ACC112 (cell line): ENCODE results near the gene FGGY.
A peak's percentile ranks its signal among the peaks of the same experiment; 100 is the strongest.
"Not testable (repeated sequence)": the region's sequence is repeated elsewhere in the genome, so short reads cannot be mapped to it uniquely, and the experiment has no call there.

ENCODE experiments used
- H2AFZ ChIP-seq: fragments of 200-600 bp; sonication (generic); one replicate; pipeline ENCODE4 v1.6.0; 2017; ENCODE audit warnings: antibody characterized with exemption, low read length; ENCODE audit not compliant: unreplicated experiment
- H3K27ac ChIP-seq: fragments of 200-600 bp; sonication (generic); 2 replicates; pipeline ENCODE4 v1.5.1; 2014; ENCODE audit warnings: low read depth, mild to moderate bottlenecking, antibody characterized with exemption, low read length, moderate library complexity
- H3K27me3 ChIP-seq: fragments of 200-600 bp; sonication (generic); 2 replicates; pipeline ENCODE4 v1.6.1; 2014; ENCODE audit warnings: mild to moderate bottlenecking, antibody characterized with exemption, low read length, moderate library complexity, mixed read lengths; ENCODE audit not compliant: insufficient read depth
- H3K36me3 ChIP-seq: fragments of 200-600 bp; sonication (generic); 2 replicates; pipeline ENCODE4 v1.6.1; 2016; ENCODE audit warnings: mild to moderate bottlenecking, antibody characterized with exemption, low read length, moderate library complexity, mixed read lengths; ENCODE audit not compliant: insufficient read depth
- H3K4me1 ChIP-seq: fragments of 200-600 bp; sonication (generic); one replicate; pipeline ENCODE4 v1.6.1; 2016; ENCODE audit warnings: low read length, mixed read lengths; ENCODE audit not compliant: insufficient read depth, unreplicated experiment, control insufficient read depth
- H3K4me3 ChIP-seq: fragments of 200-600 bp; sonication (generic); 2 replicates; pipeline ENCODE4 v1.5.1; 2014; ENCODE audit warnings: mild to moderate bottlenecking, low read depth, low read length
- H3K79me2 ChIP-seq: fragments of 200-600 bp; sonication (generic); one replicate; pipeline ENCODE4 v1.6.0; 2016; ENCODE audit warnings: low read length; ENCODE audit not compliant: control insufficient read depth, unreplicated experiment, insufficient read depth

The FGGY gene

DNA sequence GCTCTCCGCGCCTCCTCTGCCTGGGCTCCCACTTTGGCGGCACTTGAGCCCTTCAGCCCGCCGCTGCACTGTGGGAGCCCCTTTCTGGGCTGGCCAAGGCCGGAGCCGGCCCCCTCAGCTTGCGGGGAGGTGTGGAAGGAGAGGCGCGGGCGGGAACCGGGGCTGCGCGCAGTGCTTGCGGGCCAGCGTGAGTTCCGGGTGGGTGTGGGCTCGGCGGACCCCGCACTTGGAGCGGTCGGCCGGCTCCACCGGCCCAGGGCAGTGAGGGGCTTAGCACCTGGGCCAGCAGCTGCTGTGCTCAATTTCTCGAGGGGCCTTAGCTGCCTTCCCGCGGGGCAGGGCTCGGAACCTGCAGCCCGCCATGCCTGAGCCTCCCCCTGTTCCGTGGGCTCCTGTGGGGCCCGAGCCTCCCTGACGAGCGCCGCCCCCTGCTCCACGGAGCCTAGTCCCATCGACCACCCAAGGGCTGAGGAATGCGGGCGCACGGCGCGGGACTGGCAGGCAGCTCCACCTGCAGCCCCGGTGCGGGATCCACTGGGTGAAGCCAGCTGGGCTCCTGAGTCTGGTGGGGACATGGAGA is 175.2 kb downstream of the FGGY start:
- H3K36me3 ChIP-seq, H3K4me1 ChIP-seq, H3K4me3 ChIP-seq, H3K27ac ChIP-seq, H3K79me2 ChIP-seq, H3K27me3 ChIP-seq, H2AFZ ChIP-seq: not testable (repeated sequence)

DNA sequence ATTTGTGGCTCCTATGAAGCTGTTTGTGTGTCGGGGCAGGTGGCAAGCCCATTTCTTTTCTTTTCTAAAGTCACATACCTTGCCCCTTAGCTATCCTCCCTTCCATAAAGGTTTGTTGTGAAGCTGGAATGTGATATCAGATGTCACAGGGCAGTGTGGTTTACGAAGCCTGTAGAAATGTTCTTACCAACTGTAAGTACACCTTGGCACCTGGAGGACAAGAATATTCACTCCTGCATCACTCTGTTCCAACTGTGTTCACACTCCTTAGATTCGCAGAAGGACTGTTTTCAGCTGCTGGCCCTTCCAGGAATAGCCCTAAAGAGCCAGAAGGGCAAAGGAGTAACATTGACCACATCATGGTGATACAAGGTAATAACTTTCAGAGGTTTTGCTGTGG is 176.9 kb downstream of the FGGY start:
- Histone ChIP-seq H3K4me3 (no peak overlapping the region), H3K4me1 (peaks cover 9% of the 10 kb centered on the region), H3K27me3 (no peaks in the 10 kb centered on the region), H3K27ac (no peak overlapping the region), H3K36me3 (no peaks in the 10 kb centered on the region), H2AFZ (no peak overlapping the region), H3K79me2 (no peaks in the 10 kb centered on the region)

DNA sequence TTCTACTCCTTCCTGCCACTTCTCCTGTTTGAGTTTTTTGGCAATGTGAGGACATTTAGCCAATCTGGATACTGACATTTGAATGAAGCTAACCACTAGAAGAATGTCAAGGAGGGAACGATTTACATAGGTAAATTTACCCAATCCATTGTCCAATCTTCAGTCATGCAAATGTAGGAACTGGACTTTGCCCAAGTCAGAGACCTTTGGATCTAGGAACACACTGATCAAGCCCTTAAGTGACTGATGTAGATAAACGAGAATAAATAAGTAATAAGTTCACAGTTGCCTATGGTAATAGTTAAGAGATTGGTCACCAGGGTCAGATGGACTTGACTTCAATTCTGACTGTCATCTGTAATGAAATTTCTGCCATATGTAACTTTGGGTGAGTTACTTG is 177.6 kb downstream of the FGGY start:
- H3K27me3 ChIP-seq: no peaks in the 10 kb centered on the region
- no peak overlapping the region for H3K4me3 ChIP-seq
- no peak overlapping the region for H3K27ac ChIP-seq
- no peak overlapping the region for H2AFZ ChIP-seq
- H3K36me3 ChIP-seq: no peaks in the 10 kb centered on the region
- no peaks in the 10 kb centered on the region for H3K79me2 ChIP-seq
- H3K4me1 ChIP-seq: peaks cover 9% of the 10 kb centered on the region

DNA sequence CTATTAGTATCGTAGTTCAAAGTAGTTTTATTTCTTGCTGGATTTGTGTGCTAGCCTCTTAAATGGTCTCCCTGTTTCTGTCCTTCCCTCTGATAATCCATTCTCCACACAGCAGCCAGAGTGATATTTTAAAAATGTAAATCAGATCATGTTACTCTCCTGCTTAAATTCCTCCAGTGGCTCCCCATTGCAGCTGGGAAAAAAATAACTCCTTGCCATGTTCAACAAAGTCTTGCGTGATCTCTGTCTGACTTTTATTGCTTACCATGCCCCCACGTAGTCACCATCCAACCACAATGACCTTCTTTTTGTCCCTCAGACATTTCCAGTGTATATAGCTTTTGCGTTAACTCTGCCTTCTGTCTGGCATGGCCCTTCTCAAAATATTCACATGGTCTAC is 178.8 kb downstream of the FGGY start:
- H3K79me2 ChIP-seq: no peaks in the 10 kb centered on the region
- H3K4me1 ChIP-seq: peaks cover 9% of the 10 kb centered on the region
- no peaks in the 10 kb centered on the region for H3K36me3 ChIP-seq
- no peaks in the 10 kb centered on the region for H3K27me3 ChIP-seq
- no peak overlapping the region for H2AFZ ChIP-seq
- no peak overlapping the region for H3K27ac ChIP-seq
- no peak overlapping the region for H3K4me3 ChIP-seq

DNA sequence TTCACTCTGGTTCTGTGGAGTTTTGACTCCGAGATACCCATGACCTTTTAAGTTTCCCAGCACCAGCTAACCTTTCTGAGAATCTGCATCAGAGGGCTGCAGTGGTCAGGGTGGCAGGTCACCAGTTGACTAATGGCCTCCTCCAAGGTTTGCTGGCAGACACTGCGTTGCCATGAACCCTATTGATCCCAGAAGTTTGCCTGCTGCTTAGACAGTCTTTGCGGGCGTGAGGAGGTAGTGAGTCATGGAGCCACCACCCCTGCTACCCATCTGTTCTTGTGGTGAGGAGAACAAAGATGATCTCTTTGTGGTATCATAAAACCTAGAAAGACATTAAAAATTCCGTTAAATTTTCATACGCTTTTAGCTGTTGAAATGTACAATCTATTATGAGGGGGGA is 180.4 kb downstream of the FGGY start:
- H3K79me2 ChIP-seq: no peaks in the 10 kb centered on the region
- no peak overlapping the region for H3K4me3 ChIP-seq
- H3K4me1 ChIP-seq: peaks cover 15% of the 10 kb centered on the region
- H2AFZ ChIP-seq: no peak overlapping the region
- H3K27me3 ChIP-seq: no peaks in the 10 kb centered on the region
- H3K27ac ChIP-seq: no peak overlapping the region
- no peaks in the 10 kb centered on the region for H3K36me3 ChIP-seq

DNA sequence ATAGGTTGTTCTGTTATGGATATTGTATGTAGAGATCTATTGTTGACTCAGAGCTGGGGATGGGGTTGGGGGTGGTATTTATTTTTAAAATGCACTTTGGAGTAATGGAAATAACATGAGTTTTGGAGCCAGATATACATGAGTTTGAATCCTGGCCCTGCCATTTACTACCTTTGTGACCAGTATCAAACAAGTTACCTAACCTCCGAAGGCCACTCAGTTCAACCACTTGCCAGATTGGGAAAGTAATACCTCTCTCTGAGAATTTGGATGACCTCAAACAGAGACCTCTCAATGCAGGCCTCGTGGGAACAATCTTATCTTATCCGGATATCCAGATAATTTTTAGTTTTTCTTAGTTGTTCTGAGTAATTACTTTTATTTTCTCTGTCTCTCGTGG is 181.0 kb downstream of the FGGY start:
- Histone ChIP-seq H3K27ac (no peak overlapping the region), H3K4me3 (no peak overlapping the region), H3K79me2 (no peaks in the 10 kb centered on the region), H3K4me1 (peaks cover 15% of the 10 kb centered on the region), H3K36me3 (no peaks in the 10 kb centered on the region), H2AFZ (no peak overlapping the region), H3K27me3 (no peaks in the 10 kb centered on the region)

DNA sequence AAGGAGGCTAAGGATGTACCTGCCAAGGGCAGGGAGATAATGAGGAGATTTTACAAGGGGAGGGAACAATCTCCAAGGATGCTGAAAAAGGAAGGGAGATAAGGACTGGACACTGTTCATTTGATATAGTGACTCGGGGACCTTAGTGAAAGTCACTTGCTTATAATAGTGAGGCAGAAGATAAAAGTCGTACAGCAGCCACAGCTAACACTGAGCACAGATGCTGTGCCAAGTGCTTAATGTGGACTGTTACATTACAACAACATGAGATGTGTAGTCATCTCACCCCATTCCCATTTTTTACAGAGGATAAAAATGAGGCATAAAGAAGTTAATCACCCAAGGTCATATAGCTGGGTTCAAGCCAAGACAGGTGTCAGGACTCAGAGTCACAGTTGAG is 181.9 kb downstream of the FGGY start:
- no peak overlapping the region for H2AFZ ChIP-seq
- no peaks in the 10 kb centered on the region for H3K27me3 ChIP-seq
- peaks cover 23% of the 10 kb centered on the region for H3K4me1 ChIP-seq
- H3K27ac ChIP-seq: no peak overlapping the region
- no peaks in the 10 kb centered on the region for H3K79me2 ChIP-seq
- no peaks in the 10 kb centered on the region for H3K36me3 ChIP-seq
- no peak overlapping the region for H3K4me3 ChIP-seq

DNA sequence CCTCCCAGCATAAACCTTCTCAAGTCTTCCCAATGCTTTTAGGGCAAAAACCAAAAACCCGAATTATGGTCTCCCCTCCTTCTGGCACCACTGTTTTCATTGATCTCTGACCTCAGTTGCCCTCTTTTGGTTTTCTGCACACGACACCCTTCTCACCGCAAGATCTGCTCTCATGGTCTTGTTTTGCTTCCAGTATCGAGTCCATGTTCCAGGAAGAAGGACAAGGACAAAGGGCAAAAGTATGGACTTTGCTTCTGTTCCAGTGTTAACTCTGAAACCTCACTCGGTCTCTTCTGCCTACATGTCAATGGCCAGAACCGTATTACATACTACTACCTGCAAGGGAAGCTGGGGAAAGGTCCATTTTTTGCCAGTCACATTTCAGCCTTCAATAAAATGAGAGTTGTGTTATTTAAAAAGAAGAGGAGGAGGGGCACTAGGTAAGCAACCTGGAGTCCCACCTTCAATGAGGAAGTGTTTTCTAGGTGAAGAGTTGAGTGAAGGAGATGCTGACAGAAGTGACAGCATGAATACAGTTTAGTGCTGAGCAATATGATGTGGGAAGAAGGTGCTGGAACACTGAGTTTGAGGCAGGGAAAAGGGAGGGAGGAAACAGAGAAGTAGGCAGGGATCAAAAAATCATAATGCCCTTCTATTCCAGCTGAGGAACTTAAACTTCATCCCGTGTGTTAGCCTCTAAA is 183.4 kb downstream of the FGGY start:
- Histone ChIP-seq H3K36me3 (no peaks in the 10 kb centered on the region), H3K27me3 (no peaks in the 10 kb centered on the region), H3K4me1 (peaks cover 35% of the 10 kb centered on the region), H3K4me3 (no peak overlapping the region), H3K27ac (no peak overlapping the region), H2AFZ (no peak overlapping the region), H3K79me2 (no peaks in the 10 kb centered on the region)

DNA sequence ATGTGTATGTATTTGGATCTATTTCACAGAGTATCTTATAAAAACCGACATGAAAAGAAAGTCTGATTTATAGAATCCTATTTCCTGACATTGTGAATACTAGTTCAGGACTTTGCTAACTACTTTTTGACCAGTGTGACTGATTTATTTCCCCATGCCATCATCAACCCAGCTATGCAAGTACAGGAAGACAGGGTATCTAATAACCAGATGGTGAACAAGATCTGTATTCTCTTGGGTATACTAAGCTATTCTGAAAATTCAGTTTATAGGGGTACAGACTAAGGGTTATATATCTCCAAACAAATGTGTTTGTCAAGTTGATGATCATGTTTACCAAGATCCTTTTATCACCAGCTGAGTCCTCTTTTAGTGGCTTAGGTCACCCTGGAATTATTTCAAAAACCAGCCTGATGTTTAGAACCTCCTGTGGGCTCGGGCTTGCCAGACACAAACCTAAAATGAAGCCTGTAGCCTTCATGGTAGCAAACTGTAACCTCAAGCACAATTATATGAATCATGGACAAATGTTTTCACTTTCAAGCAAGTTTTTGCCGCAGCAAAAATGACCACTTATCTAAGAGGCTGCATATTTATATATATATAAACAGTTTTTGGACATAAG is 185.1 kb downstream of the FGGY start:
- H3K27ac ChIP-seq: no peak overlapping the region
- H3K36me3 ChIP-seq: no peaks in the 10 kb centered on the region
- no peaks in the 10 kb centered on the region for H3K27me3 ChIP-seq
- H3K79me2 ChIP-seq: no peaks in the 10 kb centered on the region
- no peak overlapping the region for H3K4me3 ChIP-seq
- H3K4me1 ChIP-seq: peaks cover 40% of the 10 kb centered on the region
- H2AFZ ChIP-seq: no peak overlapping the region

DNA sequence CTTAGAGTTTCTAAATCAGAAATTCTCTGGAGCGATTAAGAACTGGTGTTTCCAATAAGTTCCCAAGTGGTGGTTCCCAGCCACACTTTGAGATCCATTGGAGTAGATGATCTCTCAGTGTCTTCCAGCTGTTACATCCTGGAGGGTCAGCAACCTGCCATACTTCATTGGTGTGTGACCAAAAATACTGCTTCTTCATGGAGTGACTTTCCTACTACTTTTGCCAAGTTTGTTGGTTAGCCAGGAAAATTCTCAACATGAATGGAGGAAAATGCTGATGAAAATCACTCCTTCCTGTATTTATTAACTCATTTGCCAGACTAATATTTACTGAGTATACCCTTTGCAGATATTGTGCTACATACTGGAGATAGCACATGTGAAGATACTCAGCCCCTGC is 186.1 kb downstream of the FGGY start:
- H3K36me3 ChIP-seq: no peaks in the 10 kb centered on the region
- H3K79me2 ChIP-seq: no peaks in the 10 kb centered on the region
- H3K27ac ChIP-seq: no peak overlapping the region
- peaks cover 42% of the 10 kb centered on the region for H3K4me1 ChIP-seq
- no peak overlapping the region for H3K4me3 ChIP-seq
- H3K27me3 ChIP-seq: no peaks in the 10 kb centered on the region
- H2AFZ ChIP-seq: no peak overlapping the region

DNA sequence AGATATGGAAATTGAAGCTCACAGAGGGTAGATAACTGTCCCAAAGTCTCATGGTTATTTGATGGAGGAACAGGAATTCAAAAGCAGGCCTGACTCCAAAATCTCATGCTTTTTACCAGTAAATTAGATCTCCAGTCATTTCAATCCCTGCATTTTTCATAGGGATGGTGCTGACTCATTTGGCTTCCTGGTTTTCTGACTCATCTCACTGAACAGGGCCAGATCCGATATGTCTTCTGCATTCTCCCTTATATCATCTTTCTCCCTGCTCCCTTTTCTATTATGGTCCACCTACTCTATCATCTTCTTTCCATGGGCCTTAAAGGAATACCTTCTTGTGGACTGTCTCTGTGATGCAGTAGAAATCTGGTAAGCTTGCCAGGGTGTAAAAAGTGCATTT is 187.2 kb downstream of the FGGY start:
- Histone ChIP-seq H3K36me3 (no peaks in the 10 kb centered on the region), H3K79me2 (no peaks in the 10 kb centered on the region), H3K4me3 (no peak overlapping the region), H2AFZ (peak overlapping the region; percentile 19), H3K27me3 (no peaks in the 10 kb centered on the region), H3K4me1 (peaks cover 42% of the 10 kb centered on the region), H3K27ac (peak overlapping the region; percentile 68)
